ENCODE measurements around the gene VTI1A. TPM values are rescaled to one million over a fixed set of nuclear protein-coding genes. Genes with fewer than 3 reads are reported as not detected.

VTI1A gene
- total and polyA plus RNA-seq, 7 donors, result 10.8 to 80.3 (median 36.8) TPM

- intact Hi-C loops (cut with DNase I), result no loop called here
- no peak for DNase-seq
- H3K9me3 ChIP-seq, result no peaks in the 10 kb centered on the region
- H3K4me3 ChIP-seq, result no peak overlapping the region
- WGBS, 2 donors, result 93 to 97% methylated on average over 5 of the region's 5 CpGs
- no peaks in the 10 kb centered on the region for H3K4me1 ChIP-seq
- H3K27me3 ChIP-seq, result no peaks in the 10 kb centered on the region
- TF ChIP-seq POLR2AphosphoS5 (IDR thresholded peaks at IDR 0.05), result no peak
- no peak for TF ChIP-seq CTCF (IDR thresholded peaks at IDR 0.05)
- no peak for TF ChIP-seq EP300 (IDR thresholded peaks at IDR 0.05)
- no peak for TF ChIP-seq POLR2A (IDR thresholded peaks at IDR 0.05)
- peaks cover 0 to 11% (median 0%) of the 10 kb centered on the region in 4 donors for H3K36me3 ChIP-seq
- no peak overlapping the region for H3K27ac ChIP-seq
Observed at GRCh38 chr10:112672706-112673105, 225.7 kb downstream of the VTI1A start.

- intact Hi-C loops (cut with DNase I), result no loop called here
- Histone ChIP-seq H3K4me1 (no peaks in the 10 kb centered on the region), H3K36me3 (no peaks in the 10 kb centered on the region), H3K9me3 (no peaks in the 10 kb centered on the region), H3K4me3 (no peak overlapping the region), H3K27me3 (no peaks in the 10 kb centered on the region), H3K27ac (no peak overlapping the region)
- DNase-seq, result no peak
- WGBS, 2 donors, result 96 to 97% methylated on average over 10 of the region's 10 CpGs
- TF ChIP-seq CTCF (IDR thresholded peaks at IDR 0.05), result no peak
- no peak for TF ChIP-seq EP300 (IDR thresholded peaks at IDR 0.05)
- TF ChIP-seq POLR2AphosphoS5 (IDR thresholded peaks at IDR 0.05), result no peak
- no peak for TF ChIP-seq POLR2A (IDR thresholded peaks at IDR 0.05)
Observed at GRCh38 chr10:112675560-112676083, 228.6 kb downstream of the VTI1A start.

- Histone ChIP-seq H3K36me3 (no peaks in the 10 kb centered on the region), H3K27me3 (no peaks in the 10 kb centered on the region), H3K27ac (no peak overlapping the region), H3K9me3 (no peaks in the 10 kb centered on the region), H3K4me1 (peaks cover 0 to 2% (median 0%) of the 10 kb centered on the region in 4 donors), H3K4me3 (no peak overlapping the region)
- 84 to 91% methylated on average over 5 of the region's 5 CpGs for WGBS, 2 donors
- TF ChIP-seq POLR2A (IDR thresholded peaks at IDR 0.05) (no peak), CTCF (IDR thresholded peaks at IDR 0.05) (no peak), POLR2AphosphoS5 (IDR thresholded peaks at IDR 0.05) (no peak), EP300 (IDR thresholded peaks at IDR 0.05) (no peak)
- intact Hi-C loops (cut with DNase I), result no loop called here
- no peak for DNase-seq
Observed at GRCh38 chr10:112677689-112678088, 230.7 kb downstream of the VTI1A start.

GRCh38 chr10:112678581-112678980, 231.6 kb downstream of the VTI1A start:
- Histone ChIP-seq H3K27me3 (no peaks in the 10 kb centered on the region), H3K4me1 (peaks cover 0 to 3% (median 0%) of the 10 kb centered on the region in 4 donors), H3K4me3 (no peak overlapping the region), H3K27ac (no peak overlapping the region), H3K9me3 (no peaks in the 10 kb centered on the region), H3K36me3 (no peaks in the 10 kb centered on the region)
- no peak for DNase-seq
- no peak for TF ChIP-seq EP300 (IDR thresholded peaks at IDR 0.05)
- intact Hi-C loops (cut with DNase I), result no loop called here
- WGBS, 2 donors, result 75 to 80% methylated on average over 7 of the region's 7 CpGs

GRCh38 chr10:112678987-112679386, 232.0 kb downstream of the VTI1A start:
- no peak overlapping the region for H3K27ac ChIP-seq
- DNase-seq, result no peak
- H3K4me3 ChIP-seq, result no peak overlapping the region
- no peak for TF ChIP-seq EP300 (IDR thresholded peaks at IDR 0.05)
- no peak for TF ChIP-seq POLR2A (IDR thresholded peaks at IDR 0.05)
- TF ChIP-seq CTCF (IDR thresholded peaks at IDR 0.05), result no peak
- TF ChIP-seq POLR2AphosphoS5 (IDR thresholded peaks at IDR 0.05), result no peak
- WGBS, 2 donors, result 79 to 87% methylated on average over 3 of the region's 3 CpGs
- intact Hi-C loops (cut with DNase I), result no loop called here
- peaks cover 0 to 3% (median 0%) of the 10 kb centered on the region in 4 donors for H3K4me1 ChIP-seq
- H3K27me3 ChIP-seq, result no peaks in the 10 kb centered on the region
- H3K36me3 ChIP-seq, result no peaks in the 10 kb centered on the region
- H3K9me3 ChIP-seq, result no peaks in the 10 kb centered on the region

All from sigmoid colon (tissue), 7 donors.